ENCODE measurements around the gene TOGARAM2. TPM values are rescaled to one million over a fixed set of nuclear protein-coding genes. Genes with fewer than 3 reads are reported as not detected.

Gene TOGARAM2
- total RNA-seq, 1 experiment from 2014 or later: 0.76 TPM

DNA sequence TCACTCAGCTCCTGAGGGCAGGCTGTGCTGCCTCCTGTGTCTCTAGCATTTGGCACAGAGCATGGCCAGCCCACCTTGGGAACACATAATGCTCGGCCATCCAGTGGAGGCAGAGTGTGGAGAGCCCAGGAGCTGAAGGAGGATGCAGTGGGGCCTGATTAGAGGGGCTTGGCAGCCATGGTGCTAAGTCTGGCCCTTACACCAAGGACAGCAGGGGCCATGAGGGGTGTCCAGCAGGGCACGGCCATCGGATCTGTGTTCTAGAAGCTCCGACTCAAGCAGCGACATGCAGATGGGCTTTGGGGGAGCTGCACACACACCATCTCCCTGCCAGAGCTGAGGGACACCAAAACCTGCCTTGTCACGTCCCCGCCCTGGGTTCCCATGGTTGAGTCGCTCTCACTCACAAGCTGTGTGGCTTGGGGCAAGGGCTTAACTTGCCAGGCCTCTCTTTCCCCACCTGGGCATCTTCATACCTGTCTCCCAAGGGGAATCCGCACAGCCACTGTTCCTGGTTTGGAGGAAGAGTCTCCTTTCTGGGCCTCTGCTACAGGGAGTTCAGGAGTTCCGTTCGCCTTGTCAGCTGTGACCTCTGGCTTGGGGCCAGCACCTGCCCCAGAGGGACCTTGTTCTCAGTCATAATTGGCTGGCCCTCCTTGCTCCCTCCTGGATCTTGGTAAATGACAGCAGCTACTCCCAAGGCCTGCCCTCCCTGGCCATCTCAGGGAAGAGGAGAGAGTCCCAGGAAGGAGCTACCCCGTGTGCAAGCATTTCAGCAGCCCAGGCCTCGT, 1.3 kb upstream of the TOGARAM2 start:
- TF ChIP-seq TCF7L2 (IDR thresholded peaks at IDR 0.05; ENCODE audit: borderline replicate concordance, extremely low read depth, insufficient read depth, insufficient read length) (no peak), EZH2 (IDR thresholded peaks at IDR 0.05) (no peak), YY1 (IDR thresholded peaks at IDR 0.05; ENCODE audit: extremely low read depth, insufficient replicate concordance, low read depth, low read length) (no peak), ELF1 (IDR thresholded peaks at IDR 0.05; ENCODE audit: borderline replicate concordance, low read depth) (no peak), EGR1 (IDR thresholded peaks at IDR 0.05; ENCODE audit: low read depth) (no peak), ZBTB33 (IDR thresholded peaks at IDR 0.05; ENCODE audit: extremely low read depth, insufficient replicate concordance, low read length) (no peak), ZNF274 (IDR thresholded peaks at IDR 0.05; ENCODE audit: low read depth, low read length) (no peak), ATF3 (IDR thresholded peaks at IDR 0.05) (no peak), REST (IDR thresholded peaks at IDR 0.05; ENCODE audit: low read depth) (no peak), JUND (IDR thresholded peaks at IDR 0.05) (no peak), POLR2AphosphoS5 (IDR thresholded peaks at IDR 0.05; ENCODE audit: low read depth, low read length) (no peak), SIN3A (IDR thresholded peaks at IDR 0.05; ENCODE audit: low read depth) (no peak), SRF (IDR thresholded peaks at IDR 0.05; ENCODE audit: low read depth) (no peak), POLR2A (IDR thresholded peaks at IDR 0.05; ENCODE audit: borderline replicate concordance, extremely low read depth, insufficient read depth, insufficient read length) (no peak), SP1 (IDR thresholded peaks at IDR 0.05; ENCODE audit: low read depth) (no peak), ZFX (IDR thresholded peaks at IDR 0.05) (no peak)
- TF ChIP-seq, protein P1, sequence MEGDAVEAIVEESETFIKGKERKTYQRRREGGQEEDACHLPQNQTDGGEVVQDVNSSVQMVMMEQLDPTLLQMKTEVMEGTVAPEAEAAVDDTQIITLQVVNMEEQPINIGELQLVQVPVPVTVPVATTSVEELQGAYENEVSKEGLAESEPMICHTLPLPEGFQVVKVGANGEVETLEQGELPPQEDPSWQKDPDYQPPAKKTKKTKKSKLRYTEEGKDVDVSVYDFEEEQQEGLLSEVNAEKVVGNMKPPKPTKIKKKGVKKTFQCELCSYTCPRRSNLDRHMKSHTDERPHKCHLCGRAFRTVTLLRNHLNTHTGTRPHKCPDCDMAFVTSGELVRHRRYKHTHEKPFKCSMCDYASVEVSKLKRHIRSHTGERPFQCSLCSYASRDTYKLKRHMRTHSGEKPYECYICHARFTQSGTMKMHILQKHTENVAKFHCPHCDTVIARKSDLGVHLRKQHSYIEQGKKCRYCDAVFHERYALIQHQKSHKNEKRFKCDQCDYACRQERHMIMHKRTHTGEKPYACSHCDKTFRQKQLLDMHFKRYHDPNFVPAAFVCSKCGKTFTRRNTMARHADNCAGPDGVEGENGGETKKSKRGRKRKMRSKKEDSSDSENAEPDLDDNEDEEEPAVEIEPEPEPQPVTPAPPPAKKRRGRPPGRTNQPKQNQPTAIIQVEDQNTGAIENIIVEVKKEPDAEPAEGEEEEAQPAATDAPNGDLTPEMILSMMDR (IDR thresholded peaks at IDR 0.05 in 2 of 3, conservative IDR thresholded peaks at IDR 0.05 in 1 of 3; ENCODE audit: borderline replicate concordance in 1 of 3, insufficient read depth in 1 of 3, low read depth in 2 of 3, low read length in 2 of 3): no peak
- TF ChIP-seq, protein P2, sequence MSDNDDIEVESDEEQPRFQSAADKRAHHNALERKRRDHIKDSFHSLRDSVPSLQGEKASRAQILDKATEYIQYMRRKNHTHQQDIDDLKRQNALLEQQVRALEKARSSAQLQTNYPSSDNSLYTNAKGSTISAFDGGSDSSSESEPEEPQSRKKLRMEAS (IDR thresholded peaks at IDR 0.05): no peak
- Histone ChIP-seq H4K20me1 (ENCODE audit: insufficient read depth) (no peaks in the 10 kb centered on the region), H3K79me2 (ENCODE audit: insufficient read depth, low read length) (no peaks in the 10 kb centered on the region), H2AFZ (ENCODE audit: low read depth, low read length, poor library complexity, severe bottlenecking) (no peak overlapping the region), H3K4me1 (ENCODE audit: control insufficient read depth in 1 of 2, insufficient read depth in 2 of 2, low read length in 2 of 2) (peaks cover 0 to 12% of the 10 kb centered on the region in 2 experiments; a peak in 1 of 4 replicates), H3K27ac (ENCODE audit: low read depth, low read length) (no peak overlapping the region), H3K27me3 (ENCODE audit: insufficient read depth, low read length) (no peaks in the 10 kb centered on the region), H3K4me2 (ENCODE audit: low read length) (no peak overlapping the region), H3K36me3 (ENCODE audit: control insufficient read depth in 1 of 2, insufficient read depth in 2 of 2, low read length in 2 of 2) (no peaks in the 10 kb centered on the region), H3K9me3 (ENCODE audit: control insufficient read depth in 1 of 2, insufficient read depth in 1 of 2, low read depth in 1 of 2, low read length in 2 of 2) (no peaks in the 10 kb centered on the region), H3K9me2 (ENCODE audit: insufficient read depth) (no peaks in the 10 kb centered on the region), H3K9ac (ENCODE audit: low read length) (no peak overlapping the region), H3K4me3 (replicated peaks in 1 of 2; ENCODE audit: low read depth in 1 of 2, low read length in 2 of 2) (no peak overlapping the region)
- CTCF ChIA-PET: no interaction called here
- RAD21 ChIA-PET (ENCODE audit: low non-redundant PET in 1 of 2, low total read pairs in 2 of 2, uncharacterized antibody in 2 of 2, unreplicated experiment in 2 of 2): no interaction called here
- POLR2A ChIA-PET: no interaction called here
- no peak for DNase-seq (ENCODE audit: low read depth, low spot score)
- intact Hi-C loops (cut with micrococcal nuclease): no loop called here
- ATAC-seq: no peak; the same call in 1 of the 2 replicates
- no TSS peak for BruUV-seq (replicated peaks)
